Retinal pigment epithelial cell (primary cell): ENCODE data around the gene SIRT5.

Source experiments
- DNase-seq: peaks from one replicate; pipeline ENCODE4 v3.0.0-alpha.2; 2010; ENCODE audit warnings: low read depth
- H3K4me3 ChIP-seq: 2 replicates; pipeline ENCODE4 v1.5.1; 2011; ENCODE audit warnings: mild to moderate bottlenecking, low read length, control low read depth, moderate library complexity
- CTCF ChIP-seq: conservative IDR thresholded peaks from 2 replicates; pipeline ENCODE4 v1.5.1; 2011; ENCODE audit warnings: low read depth, low read length, control low read depth, inconsistent platforms

SIRT5 gene

DNA sequence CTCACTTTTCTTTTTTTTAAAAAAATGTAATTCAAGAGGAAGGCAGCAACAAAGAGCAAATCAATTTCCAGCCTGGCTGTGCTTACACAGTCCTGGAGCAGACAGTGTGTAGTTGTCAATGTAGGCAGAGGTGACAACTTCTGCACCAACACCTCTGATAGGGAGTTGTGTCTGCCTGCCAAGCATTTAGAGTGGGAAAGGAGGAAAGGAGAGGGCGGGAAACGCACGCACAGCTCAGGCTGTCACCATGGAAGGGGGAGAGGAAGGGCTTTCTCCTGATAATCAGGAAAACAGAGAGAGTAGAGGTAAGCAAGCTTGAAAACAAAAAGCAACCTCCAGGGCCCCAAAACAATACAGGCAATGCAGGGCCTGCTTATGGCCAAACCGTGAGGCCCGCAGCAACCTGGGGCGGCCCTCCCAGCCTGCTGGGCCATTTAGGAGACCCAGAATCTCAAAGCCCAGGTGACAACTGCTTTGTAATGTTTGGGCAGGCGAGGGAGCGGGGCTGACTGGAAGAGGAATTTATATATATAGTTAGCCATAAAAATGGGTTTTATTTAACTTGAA is 45.5 kb upstream of the SIRT5 start:
- no peak for TF ChIP-seq CTCF
- DNase-seq: no peak
- H3K4me3 ChIP-seq: no peak overlapping the region

- no peak overlapping the region for H3K4me3 ChIP-seq
- no peak for DNase-seq
- TF ChIP-seq CTCF: no peak
Measured at GRCh38 chr6:13531956-13532355, 42.4 kb upstream of the SIRT5 start.

DNA sequence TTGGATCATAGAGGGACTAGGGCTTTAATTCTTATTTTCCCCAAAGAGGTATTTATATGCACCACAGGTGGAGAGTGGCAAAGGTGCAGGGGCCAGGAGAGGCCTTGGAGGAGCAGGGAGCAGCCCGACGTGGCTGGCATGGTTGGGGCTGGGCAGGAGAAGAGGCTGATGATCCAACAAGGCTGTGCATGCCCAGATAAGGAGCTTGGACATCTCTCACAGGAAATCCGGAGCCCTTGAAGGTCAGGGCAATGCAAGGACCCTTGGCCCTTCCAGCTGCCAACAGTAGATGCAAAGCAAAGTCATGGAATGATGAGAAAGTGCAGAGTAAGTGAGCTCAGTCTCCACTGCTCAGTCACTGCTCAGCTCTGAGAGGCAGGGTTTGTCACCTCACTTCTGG is 39.9 kb upstream of the SIRT5 start:
- H3K4me3 ChIP-seq: no peak overlapping the region
- no peak for DNase-seq
- TF ChIP-seq CTCF: no peak

GRCh38 chr6:13535306-13535705 is 39.1 kb upstream of the SIRT5 start:
- TF ChIP-seq CTCF: no peak

DNA sequence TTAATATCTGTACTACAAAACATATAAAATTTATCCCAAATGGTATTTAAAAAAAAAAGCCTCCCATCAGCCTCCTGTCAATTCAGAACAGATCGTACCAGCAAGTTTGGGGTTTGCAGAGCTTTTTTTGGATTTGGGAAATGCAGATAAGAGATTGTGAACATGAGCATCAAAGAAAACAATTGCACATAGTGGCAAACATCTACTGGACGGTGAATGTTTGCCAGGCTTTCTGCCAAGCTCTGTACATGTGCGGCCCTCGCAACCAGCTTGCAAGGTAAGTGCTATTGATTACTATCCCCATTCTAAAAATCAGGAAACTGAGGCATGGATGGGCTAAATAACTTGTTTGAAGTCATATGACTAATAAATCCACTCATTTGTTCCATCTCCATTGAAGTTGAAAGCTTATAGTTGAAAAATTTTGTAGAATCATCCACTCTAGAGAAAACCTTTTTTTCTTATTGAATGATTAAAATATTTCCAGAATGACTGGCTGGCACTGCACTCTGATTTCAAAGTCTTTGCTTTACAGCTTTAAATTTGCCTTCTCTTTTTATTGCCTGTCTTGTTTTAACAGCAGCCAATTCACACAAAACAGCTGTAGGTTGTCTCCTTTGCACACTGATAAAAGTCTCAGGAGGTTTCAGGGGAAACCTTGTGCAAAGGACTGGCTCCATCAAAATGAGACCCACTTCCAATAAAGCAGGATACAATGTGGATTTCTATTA is 37.4 kb upstream of the SIRT5 start:
- no peak overlapping the region for H3K4me3 ChIP-seq
- TF ChIP-seq CTCF: no peak
- DNase-seq: no peak

More at GRCh38 chr6:13535306-13535705, 39.1 kb upstream of the SIRT5 start:
- H3K4me3 ChIP-seq: no peak overlapping the region
- DNase-seq: no peak

- no peak for DNase-seq
- TF ChIP-seq CTCF: no peak
- no peak overlapping the region for H3K4me3 ChIP-seq
Measured at GRCh38 chr6:13537527-13537897, 36.9 kb upstream of the SIRT5 start.

DNA sequence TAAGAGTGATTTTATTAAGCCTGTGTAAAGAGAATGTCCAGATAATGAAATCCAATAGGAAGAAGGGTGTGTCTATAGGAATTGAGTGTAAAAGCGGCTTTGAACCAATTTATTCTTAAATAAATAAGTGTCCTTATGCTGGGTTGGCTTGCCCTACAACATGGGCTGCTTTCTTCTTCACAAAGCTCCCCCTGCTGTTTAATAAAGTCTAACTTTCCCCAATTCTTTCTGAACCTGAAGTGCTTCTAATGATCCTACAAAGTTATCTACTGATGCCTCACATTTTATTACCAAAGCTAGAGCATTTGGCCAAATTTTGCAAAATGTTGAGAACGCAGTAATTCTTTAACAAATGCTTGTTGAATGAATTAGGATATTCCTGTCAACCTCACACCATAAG is 36.3 kb upstream of the SIRT5 start:
- no peak for DNase-seq
- peak; percentile 43 for TF ChIP-seq CTCF
- H3K4me3 ChIP-seq: no peak overlapping the region
